NCI-H2171 (cell line): Measurements from ENCODE around the gene ANO9.
"Not testable (repeated sequence)": the region's sequence is repeated elsewhere in the genome, so short reads cannot be mapped to it uniquely, and the experiment has no call there.

Experiments
- DNase-seq: peaks from one replicate; lab custom pipeline; 2025; lab: John Stamatoyannopoulos, UW

Gene ANO9

GRCh38 chr11:469684-470560 lies 28.1 kb upstream of the ANO9 start:
- DNase-seq, result no peak

GRCh38 chr11:469026-469683 lies 27.3 kb upstream of the ANO9 start:
- DNase-seq, result not testable (repeated sequence)

GRCh38 chr11:468493-468892 lies 26.7 kb upstream of the ANO9 start:
- DNase-seq, result no peak

GRCh38 chr11:468036-468435 lies 26.2 kb upstream of the ANO9 start:
- DNase-seq, result no peak

- no peak for DNase-seq
Measured at GRCh38 chr11:465896-466530, 24.2 kb upstream of the ANO9 start.

GRCh38 chr11:464316-464715 lies 22.5 kb upstream of the ANO9 start:
- DNase-seq, result no peak

GRCh38 chr11:462107-462890 lies 20.5 kb upstream of the ANO9 start:
- no peak for DNase-seq

- DNase-seq, result no peak
Measured at GRCh38 chr11:461626-462025, 19.8 kb upstream of the ANO9 start.

- DNase-seq, result no peak
Measured at GRCh38 chr11:460331-461199, 18.8 kb upstream of the ANO9 start.

- no peak for DNase-seq
Measured at GRCh38 chr11:459511-460220, 17.9 kb upstream of the ANO9 start.

GRCh38 chr11:457111-457760 lies 15.4 kb upstream of the ANO9 start:
- DNase-seq, result no peak

GRCh38 chr11:456533-456932 lies 14.7 kb upstream of the ANO9 start:
- no peak for DNase-seq

- DNase-seq, result no peak
Measured at GRCh38 chr11:455566-456147, 13.8 kb upstream of the ANO9 start.

GRCh38 chr11:454801-455565 lies 13.2 kb upstream of the ANO9 start:
- no peak for DNase-seq

GRCh38 chr11:454043-454442 lies 12.2 kb upstream of the ANO9 start:
- DNase-seq, result no peak

- no peak for DNase-seq
Measured at GRCh38 chr11:453564-453963, 11.8 kb upstream of the ANO9 start.

- DNase-seq, result no peak
Measured at GRCh38 chr11:452916-453527, 11.2 kb upstream of the ANO9 start.

- DNase-seq, result no peak
Measured at GRCh38 chr11:452203-452744, 10.5 kb upstream of the ANO9 start.
